HG03378 (cell line): Measurements from ENCODE around the gene LAMTOR2.
"Not testable (repeated sequence)": the region's sequence is repeated elsewhere in the genome, so short reads cannot be mapped to it uniquely, and the experiment has no call there.

ENCODE experiments used
- ATAC-seq: cut with Tn5 transposase; IDR thresholded peaks from one replicate; pipeline ENCODE4 v1.9.1; 2021; ENCODE audit warnings: mild to moderate bottlenecking, moderate library complexity; ENCODE audit not compliant: unreplicated experiment

The LAMTOR2 gene

DNA sequence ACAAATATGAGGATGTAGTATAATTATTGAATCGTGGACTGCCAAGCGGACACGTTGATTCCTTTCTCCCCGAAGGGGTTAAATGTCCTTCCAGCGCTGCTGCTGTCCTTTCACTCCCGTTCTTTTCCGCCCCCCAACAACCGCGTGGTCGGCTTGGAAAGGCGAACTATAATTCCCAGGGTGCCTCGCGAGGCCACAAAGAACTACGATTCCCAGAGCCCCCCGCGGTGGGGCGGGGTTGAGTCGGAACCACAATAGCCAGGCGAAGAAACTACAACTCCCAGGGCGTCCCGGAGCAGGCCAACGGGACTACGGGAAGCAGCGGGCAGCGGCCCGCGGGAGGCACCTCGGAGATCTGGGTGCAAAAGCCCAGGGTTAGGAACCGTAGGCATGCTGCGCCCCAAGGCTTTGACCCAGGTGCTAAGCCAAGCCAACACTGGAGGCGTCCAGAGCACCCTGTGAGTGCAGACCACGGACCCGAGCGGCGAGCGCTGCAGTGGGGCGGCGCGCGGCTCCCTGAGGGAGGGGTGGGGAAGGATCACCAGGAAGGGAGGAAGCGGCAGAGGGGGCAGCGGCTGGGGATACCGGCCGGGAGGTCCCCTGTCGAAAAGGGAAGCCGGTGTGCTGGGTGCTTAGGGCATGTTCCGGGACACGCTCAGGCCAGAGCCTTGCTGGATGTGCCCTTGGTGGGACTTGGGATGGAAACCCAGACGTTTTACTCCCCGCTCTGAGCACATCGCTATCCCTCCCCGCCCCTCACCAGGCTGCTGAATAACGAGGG lies at the start of gene LAMTOR2:
TSS of gene LAMTOR2 (plus strand) at position 283 of the 781 bp plus-strand sequence. CDS start at position 391, 108 bp downstream.
- ATAC-seq = peak; percentile 78

DNA sequence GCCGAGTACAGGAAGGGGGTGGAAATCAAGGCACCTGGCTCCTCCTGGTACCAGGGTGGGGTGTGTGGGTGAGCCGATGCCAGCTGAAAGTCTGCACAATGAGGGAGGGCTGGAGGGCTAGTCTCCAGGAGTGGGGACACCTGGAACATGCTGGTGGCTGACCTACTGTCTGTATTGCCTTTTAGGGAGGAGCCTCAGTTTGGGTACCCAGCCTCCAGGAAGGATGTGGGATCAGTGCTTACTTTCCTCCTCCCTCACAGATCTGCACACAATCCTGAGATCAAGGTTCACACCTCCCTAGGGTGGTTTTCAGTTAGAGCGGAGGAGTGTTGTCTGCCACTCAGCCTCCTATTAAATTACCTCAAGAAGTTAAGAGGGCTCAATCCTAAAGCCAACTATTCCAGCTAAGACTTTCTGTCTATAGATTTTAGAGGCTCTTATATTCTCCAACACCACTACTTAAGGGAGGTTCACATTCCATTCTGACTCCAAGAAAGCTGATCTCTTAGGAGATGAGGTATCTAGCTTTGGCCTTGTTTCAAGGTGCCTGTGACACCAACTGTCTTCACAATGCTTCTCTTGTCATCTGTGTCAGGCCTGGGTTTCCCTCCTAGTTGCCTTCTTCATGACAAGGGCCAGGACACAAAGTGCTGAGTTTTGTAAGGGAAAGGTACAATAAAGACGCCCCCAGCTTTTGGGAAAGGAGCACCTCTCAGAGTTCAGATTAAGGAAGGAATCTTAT lies 49.6 kb upstream of the LAMTOR2 start:
- no peak for ATAC-seq

DNA sequence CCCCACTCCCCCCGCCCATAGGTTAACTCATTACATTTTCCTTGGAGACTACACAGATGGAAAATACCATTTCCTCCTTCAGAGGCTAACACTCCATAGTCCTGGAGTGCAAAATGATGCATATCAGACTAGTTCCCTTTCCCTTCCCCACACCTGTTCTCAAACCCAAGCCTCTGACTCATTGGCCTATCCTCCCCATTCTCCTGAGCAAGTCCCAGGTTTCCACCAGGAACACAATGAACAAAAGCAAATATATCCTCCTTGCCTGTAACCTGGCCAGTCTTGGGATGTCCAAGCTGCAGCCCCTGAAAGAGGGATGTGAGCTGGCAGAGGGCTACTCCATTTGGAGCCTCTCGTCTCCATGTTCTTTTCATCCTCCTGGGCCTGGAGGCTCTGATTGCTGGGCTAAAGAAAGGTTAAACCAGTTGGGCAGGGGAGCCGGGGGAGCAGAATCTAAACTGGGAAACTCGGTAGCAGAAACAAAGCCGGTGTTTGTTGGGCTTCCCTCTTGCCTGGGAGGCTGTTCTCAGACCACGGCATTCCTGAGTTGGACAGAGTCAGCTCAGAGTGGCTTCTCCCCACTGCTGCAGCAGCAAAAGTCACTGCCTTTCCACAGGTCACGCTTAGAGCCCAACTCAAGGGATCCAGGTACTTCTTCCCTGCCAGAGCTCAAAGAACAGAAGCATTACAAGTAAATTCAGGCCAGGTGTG lies 47.8 kb upstream of the LAMTOR2 start:
- no peak for ATAC-seq

DNA sequence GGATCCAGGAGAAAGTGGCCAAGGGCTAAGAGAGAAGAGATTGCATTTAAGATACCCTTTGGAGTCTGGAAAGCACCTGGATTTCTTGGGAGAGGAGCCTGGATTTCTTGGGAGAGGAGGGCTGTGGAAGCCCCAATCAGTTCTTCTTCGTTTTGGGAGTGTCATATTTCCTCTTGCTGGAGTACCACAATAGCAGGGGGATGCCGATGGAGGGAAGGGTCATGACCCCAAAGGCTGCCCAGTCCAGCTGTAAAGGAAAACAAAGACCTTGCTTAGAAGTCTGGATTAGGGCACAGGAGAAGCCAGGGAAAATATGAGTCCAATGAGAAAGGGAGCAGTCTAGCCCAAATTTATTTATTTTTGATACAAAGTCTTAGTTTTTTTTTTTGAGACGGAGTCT lies 45.2 kb upstream of the LAMTOR2 start:
- no peak for ATAC-seq

DNA sequence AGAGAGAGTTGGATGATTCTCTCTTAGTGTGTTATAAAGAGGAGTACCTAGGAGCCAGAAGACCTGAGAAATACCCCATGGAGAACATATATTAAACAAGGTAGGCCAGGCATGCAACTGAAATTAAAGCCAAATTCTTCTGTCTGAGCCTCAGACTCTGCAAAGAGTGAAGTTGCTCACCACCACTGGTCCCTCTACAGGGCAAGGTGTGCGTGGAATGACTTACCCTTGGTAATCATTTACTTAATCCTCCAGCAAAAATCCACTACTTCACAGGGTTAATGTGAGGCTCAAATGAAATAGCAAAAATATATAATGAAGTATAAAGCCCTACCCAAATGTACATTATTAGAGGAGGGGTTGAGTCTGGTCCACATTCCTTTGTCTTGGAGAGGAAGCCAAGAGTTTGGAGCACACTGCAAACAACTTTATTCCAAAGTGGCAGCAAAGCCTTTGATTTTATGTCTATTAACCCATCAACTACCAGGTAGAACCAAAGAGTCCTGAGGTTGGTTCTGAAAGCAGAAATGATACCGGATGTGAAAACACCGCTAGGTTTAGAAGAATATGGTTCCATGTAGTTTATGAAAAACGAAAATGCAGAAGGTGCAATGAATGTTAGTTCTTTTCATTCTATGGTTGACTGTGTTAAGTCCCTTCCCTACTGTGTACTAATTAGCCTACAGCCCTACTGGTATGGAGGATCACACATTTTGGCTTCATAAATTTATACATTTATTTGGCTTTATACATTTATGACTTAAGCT lies 42.3 kb upstream of the LAMTOR2 start:
- peak; percentile 69 for ATAC-seq

DNA sequence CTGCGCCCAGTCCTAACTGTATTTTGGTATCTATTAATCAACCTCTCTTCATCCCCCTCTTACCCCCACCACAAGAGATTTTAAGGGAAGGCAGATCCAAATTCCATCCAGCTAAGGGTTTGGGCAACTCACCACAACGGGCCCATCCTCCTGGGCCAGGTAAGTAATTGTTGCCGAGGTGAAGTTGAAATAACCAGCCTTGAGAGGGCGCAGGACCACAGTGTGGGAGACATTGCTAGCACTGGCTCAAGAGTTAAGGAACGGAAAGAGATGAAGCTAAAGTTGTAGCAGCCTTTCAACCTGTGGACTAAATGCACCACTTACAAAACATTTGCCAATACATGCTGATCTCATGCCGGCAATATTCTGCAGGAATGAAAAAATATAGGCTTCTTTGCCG lies 39.8 kb upstream of the LAMTOR2 start:
- ATAC-seq = no peak

DNA sequence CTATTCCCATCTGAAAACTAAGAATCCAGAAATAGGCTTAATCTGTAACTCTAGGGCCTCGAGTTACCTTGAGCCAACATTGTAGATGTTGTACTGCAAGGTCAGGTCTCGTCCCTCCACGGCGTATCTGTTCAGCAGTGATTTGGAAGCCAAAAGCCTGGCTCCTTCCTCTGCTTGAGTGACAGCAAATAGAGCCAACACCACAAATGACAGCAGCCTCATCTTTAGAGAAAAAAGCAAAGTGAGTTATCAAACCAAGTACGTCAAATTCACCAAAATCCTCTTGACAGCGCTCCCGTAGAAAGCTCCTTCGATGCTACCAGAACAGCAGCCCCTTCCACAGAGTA lies 34.7 kb upstream of the LAMTOR2 start:
- ATAC-seq = no peak

DNA sequence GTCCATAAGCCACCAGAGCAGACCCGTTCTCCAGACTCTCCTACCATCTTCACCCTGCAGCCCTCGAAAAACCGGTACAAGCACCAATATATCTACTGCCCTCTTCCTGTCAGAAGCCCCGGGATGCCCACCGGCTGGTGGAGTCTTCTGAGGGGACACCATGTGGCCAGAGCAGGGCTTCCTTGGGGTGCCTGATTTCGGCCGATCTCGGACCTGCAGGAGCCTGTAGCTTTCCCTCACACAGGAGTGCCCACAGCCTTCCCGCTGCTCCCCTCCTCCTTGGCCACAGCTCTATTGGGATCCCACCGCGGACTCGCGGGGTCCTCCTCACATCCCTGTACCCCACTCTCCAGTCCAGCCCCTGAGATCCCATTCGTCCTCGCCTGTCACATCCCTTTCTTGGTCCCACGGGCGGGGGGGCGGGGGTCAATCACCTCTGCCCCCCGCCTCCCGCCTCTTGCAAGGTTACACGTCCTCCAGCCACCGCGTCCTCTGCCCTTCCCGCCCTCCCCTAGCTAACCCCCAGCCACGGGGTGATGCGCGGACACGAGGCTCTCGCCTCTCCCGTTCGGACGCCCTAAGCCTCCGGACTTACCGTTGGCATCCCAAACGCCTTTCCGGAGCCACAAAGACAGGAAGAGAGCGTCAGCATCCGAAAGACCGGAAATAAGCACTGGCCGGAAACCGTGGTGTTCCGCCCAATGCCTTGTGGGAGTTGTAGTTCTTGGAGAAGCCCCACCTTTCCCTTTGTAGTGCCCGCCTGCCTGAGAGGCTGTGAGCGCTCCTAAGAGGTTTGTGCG lies 34.1 kb upstream of the LAMTOR2 start, which contains the start of gene SSR2:
TSS of gene SSR2 (minus strand) at position 659 of the 800 bp plus-strand sequence. CDS start 784 bp downstream, outside the sequence.
- ATAC-seq = peak; percentile 93

DNA sequence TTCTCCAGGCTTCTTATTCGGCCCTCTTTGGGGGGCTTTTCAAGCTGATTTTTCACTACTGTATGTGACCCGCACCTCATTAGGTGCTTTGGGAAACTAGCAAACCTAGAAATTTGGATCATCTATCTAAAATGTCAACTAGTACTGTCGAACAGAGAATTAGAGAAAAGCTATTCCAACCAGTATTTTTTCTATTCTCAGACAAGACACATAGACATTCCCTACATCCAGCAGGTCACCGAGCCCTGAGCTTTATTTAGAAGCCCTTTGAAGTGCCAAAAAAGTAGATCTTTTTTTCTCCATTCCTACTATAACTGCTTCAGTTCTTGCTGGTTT lies 33.5 kb upstream of the LAMTOR2 start:
- no peak for ATAC-seq

DNA sequence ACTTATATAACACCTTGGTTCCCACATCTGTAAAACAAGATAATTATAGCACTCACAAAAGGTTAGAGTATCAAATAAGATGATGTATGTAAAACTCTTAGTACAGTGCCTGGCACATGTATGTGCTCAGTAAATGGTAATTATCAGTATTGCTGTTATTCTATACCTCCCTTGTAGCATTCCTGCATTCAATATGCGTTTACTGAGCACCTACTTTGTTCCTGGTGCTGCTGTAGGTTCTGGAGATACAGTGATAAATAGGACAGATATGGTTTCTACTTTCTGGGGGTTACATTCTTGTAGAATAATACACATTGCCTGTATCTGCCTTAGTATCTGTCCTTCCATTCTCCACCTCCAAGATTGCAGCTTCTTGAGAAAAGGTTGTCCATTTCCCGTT lies 32.6 kb upstream of the LAMTOR2 start:
- no peak for ATAC-seq

DNA sequence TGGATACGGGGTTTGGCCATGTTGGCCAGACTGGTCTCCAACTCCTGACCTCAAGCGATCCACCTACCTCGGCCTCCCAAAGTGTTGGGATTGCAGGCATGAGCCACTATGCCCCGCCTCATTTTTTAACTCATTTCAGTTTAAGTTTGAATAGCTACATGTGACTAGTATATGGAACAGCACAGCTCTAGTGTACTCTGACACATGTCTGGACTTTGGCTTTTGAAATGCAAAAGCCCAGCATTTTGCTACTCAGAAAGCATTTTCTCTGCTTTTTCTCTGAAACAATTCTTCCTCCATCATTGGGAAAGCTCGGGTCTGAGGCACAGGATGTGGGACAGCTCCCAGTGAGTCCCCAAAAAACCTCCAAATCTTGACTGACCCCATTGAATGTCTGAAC lies 29.8 kb upstream of the LAMTOR2 start:
- no peak for ATAC-seq

DNA sequence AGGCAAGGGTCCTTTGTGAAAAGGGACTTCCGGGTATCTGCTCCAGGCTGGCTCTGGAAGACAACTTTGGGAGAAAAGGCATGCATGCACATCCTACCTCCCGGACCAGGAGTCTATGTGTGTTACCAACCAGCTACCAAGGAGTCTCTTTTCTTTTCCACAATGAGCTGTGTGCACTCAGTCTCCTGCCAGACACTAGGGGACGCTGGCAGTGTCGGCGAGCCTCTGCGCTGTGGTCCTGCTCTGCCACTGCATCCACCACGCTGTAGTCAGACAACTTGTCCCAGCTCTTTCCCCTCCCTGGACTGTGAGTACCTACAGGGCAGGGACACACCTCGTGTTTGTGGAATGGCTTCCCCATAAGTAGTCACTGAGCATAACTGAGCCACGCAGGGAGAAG lies 28.7 kb upstream of the LAMTOR2 start:
- ATAC-seq = no peak

DNA sequence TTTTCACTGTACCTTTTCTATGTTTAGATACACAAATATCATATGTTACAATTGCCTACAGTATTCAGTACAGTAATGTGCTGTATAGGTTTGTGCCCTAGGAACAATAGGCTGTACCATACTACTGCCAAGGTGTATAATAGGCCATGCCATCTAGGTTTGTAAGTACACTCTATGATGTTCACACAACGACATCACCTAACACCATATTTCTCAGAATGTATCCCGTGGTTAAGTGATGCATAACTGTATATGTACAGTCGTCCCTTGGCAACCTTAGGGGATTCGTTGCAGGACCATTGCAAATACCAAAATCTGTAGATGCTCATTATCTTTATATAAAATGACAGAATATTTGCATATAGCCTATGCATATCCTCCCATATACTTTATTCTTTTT lies 28.0 kb upstream of the LAMTOR2 start:
- no peak for ATAC-seq

DNA sequence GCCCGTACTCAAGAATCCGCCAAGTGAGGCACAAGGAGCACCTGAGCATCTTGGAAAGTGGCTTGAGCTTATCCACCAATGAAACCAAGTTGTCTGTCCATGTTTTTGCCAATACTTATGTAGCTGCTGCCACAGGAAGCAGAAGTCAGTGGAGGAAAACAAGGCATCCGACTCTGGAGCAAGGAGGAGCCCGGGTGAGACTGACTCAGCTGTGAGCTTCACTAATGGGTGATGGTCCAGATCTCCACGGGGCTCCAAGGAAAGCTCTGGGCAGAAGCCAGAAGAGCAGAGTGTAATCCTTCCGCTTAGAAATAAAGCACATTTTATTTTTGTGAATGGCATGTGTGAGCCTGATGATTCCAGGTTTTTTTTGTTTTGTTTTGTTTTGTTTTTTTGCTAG lies 21.6 kb upstream of the LAMTOR2 start:
- no peak for ATAC-seq

DNA sequence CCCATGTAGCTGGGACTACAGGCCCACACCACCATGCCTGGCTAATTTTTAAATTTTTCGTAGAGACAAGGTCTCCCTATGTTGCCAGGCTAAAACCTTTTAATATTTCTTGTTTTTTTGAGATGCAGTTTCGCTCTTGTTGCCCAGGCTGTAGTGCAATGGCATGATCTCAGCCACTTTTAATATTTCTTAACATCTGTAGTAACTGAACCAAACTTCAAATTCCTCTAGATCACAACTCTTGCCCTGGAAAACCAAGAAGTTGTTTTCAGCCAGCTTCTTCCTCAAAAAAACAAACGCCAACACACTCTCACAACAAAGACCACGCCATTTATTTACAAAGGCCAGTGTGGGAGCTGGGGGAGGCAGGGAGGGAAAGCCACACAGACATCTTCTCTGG lies 19.6 kb upstream of the LAMTOR2 start:
- ATAC-seq = not testable (repeated sequence)

DNA sequence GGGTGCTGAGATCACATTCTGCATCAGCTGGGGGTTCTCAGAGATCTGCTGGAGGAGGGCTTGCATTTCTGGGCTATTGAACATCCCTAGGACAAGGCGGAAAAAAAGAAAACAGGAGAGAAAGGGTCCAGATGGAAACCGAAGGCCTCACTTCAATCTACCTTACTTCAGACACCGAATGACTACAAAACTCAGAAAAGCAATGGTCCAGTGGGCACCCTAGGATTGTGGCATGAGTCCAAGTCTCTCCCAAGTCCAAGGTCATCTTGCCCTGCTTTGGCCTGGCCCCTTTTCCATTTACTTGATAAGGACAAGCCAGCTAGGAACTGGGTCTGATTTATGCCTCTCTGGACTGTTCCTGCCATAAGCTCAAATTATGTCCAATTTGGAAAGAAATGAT lies 11.8 kb upstream of the LAMTOR2 start:
- no peak for ATAC-seq

DNA sequence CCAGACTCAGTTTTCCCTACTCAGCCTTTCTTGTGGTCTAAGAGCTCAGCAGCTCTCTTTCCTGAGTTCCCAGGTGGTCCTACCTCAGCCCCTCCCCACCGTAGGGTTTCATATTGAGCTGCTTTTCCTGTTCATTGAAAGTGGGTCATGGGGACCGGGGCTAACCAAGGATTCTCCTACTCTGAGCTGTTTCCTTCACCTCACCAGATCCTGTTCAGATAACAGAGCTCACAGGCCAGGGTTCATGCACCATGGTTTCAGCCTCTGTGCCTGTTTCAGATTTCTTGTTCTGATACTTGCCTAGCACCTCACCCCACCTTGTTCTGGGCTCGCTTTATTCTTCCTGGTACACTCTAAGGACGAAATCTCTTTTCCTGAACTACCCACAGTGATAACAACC lies 9.5 kb upstream of the LAMTOR2 start:
- ATAC-seq = no peak

DNA sequence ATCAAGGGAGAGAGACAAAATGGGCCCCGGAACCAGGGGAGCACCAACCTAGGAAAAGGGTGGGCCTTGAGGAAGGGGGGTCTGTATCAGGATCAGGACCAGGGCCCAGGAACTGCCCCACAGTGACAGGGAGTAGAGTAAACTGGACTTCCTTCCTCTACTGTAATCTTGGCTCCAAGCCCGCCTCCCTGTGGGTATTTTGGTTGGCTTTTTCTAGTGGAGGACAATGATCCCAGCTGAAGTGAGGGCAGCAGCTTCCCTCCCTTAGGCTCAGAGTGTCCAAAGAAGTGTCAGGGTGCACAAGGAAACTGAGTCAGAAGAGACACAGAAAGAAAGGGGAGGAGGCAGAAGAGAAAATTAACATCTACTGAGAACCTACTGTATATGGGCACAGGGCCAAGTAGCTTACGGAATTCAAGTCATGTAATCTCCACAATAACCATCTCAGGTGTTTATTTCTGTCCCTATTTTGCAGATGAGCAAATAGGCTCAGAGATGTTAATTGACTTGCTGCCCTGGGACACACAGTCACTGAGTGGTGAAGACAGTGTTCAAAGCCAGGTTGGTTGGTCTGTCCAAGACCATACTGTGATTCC lies 5.8 kb upstream of the LAMTOR2 start:
- no peak for ATAC-seq

DNA sequence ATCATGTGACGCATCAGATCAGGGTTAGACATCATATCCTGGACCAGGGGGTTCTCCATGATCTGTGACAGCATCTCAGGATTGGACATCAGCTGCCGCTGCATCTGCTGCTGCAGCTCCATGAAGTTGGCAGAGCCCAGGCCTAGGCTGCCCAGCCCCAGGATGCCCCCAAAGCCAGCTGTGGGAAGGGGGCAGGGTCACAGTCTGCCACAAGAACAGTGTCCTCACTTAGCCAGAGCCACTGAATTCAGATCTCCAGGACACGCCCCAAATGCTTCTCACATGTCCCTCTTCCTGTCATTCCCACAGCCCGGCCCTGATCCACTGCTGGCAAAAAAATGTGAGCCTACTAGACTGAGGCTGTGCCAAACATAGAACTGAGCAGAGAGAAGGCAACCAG lies 4.2 kb upstream of the LAMTOR2 start:
- no peak for ATAC-seq
